Smooth muscle cell (in vitro differentiated cells): ENCODE results near the gene NCK2. TPM values are rescaled to one million over a fixed set of nuclear protein-coding genes. Genes with fewer than 3 reads are reported as not detected.

Source experiments
- DNase-seq: peaks from one replicate; lab custom pipeline; 2025; ENCODE audit not compliant: unreplicated experiment; lab: John Stamatoyannopoulos, UW
- H2AFZ ChIP-seq: fragments of 200-600 bp; sonication (generic); 2 replicates; pipeline ENCODE4 v1.6.0; 2016; ENCODE audit warnings: antibody characterized with exemption, low read depth, mild to moderate bottlenecking
- H3F3A ChIP-seq: fragments of 200-600 bp; sonication (generic); 2 replicates; pipeline ENCODE4 v1.6.0; 2017; ENCODE audit warnings: antibody characterized with exemption, low read depth
- H3K27ac ChIP-seq: fragments of 200-600 bp; sonication (generic); 2 replicates; pipeline ENCODE4 v1.5.1; 2016; ENCODE audit warnings: low read depth, mild to moderate bottlenecking
- H3K27me3 ChIP-seq: fragments of 200-600 bp; sonication (generic); 2 replicates; pipeline ENCODE4 v1.6.1; 2016; ENCODE audit warnings: low read depth, mild to moderate bottlenecking
- H3K36me3 ChIP-seq: fragments of 200-600 bp; sonication (generic); 2 replicates; pipeline ENCODE4 v1.5.1; 2016; ENCODE audit warnings: low read depth
- H3K4me1 ChIP-seq: fragments of 200-600 bp; sonication (generic); 2 replicates; pipeline ENCODE4 v1.5.1; 2016; ENCODE audit warnings: low read depth
- H3K4me2 ChIP-seq: fragments of 200-600 bp; sonication (generic); 2 replicates; pipeline ENCODE4 v1.6.0; 2016; ENCODE audit warnings: mild to moderate bottlenecking
- H3K4me3 ChIP-seq: fragments of 200-600 bp; sonication (generic); 2 replicates; pipeline ENCODE4 v1.5.1; 2016; ENCODE audit warnings: mild to moderate bottlenecking
- H3K79me2 ChIP-seq: fragments of 200-600 bp; sonication (generic); 2 replicates; pipeline ENCODE4 v1.6.0; 2016; ENCODE audit warnings: low read depth, mild to moderate bottlenecking
- H3K9ac ChIP-seq: fragments of 200-600 bp; sonication (generic); 2 replicates; pipeline ENCODE4 v1.6.0; 2016; ENCODE audit warnings: low read depth
- H3K9me3 ChIP-seq: fragments of 200-600 bp; sonication (generic); replicated peaks from 2 replicates; pipeline ENCODE4 v1.5.1; 2016; ENCODE audit warnings: low read depth
- H4K20me1 ChIP-seq: fragments of 200-600 bp; sonication (generic); 2 replicates; pipeline ENCODE4 v1.6.0; 2016; ENCODE audit warnings: low read depth
- CTCF ChIP-seq: fragments of 200-600 bp; sonication (generic); IDR thresholded peaks from 2 replicates; pipeline ENCODE4 v1.5.1; 2017; ENCODE audit warnings: borderline replicate concordance, mild to moderate bottlenecking, antibody characterized with exemption; ENCODE audit not compliant: insufficient read depth, poor library complexity, severe bottlenecking
- WGBS: methylation state at CpG from one replicate; pipeline ENCODE4 v1.1.7; 2016; ENCODE audit warnings: low lambda C conversion rate; 5-methylcytosine and 5-hydroxymethylcytosine counted together
- polyA plus RNA-seq: library from polyadenylated mRNA; unstranded; fragments of >200 nt; fragmentation: Nextera tagmentation; extraction: Ambion mirVana; gene quantifications from 2 replicates; pipeline ENCODE4 v1.2.1, GENCODE V29; 2016
- total RNA-seq: library from RNA; depleted of rRNA; stranded (reverse); fragments of >200 nt; gene quantifications from 2 replicates; pipeline ENCODE4 v1.2.3, GENCODE V29; 2014

The NCK2 gene
- total and polyA plus RNA-seq, 2 experiments from 2014 or later, result 29.0 to 50.5 TPM

GRCh38 chr2:105763076-105763475 lies 18.4 kb downstream of the NCK2 start:
- Histone ChIP-seq H3K4me2 (no peak overlapping the region), H3K9me3 (no peaks in the 10 kb centered on the region), H3K4me3 (no peak overlapping the region), H2AFZ (no peak overlapping the region), H3K79me2 (peaks cover 94% of the 10 kb centered on the region), H3K27me3 (no peaks in the 10 kb centered on the region), H3K36me3 (no peaks in the 10 kb centered on the region), H3F3A (no peaks in the 10 kb centered on the region), H3K4me1 (peaks cover 7% of the 10 kb centered on the region), H3K27ac (no peak overlapping the region), H4K20me1 (peaks cover 99% of the 10 kb centered on the region), H3K9ac (no peak overlapping the region)
- DNase-seq, result no peak
- no peak for TF ChIP-seq CTCF
- WGBS, result 94% methylated on average over 10 of the region's 10 CpGs

- Histone ChIP-seq H3F3A (no peaks in the 10 kb centered on the region), H4K20me1 (peaks cover 99% of the 10 kb centered on the region), H3K9ac (no peak overlapping the region), H3K4me1 (peaks cover 12% of the 10 kb centered on the region), H3K79me2 (peaks cover 93% of the 10 kb centered on the region), H3K36me3 (no peaks in the 10 kb centered on the region), H3K4me3 (no peak overlapping the region), H3K9me3 (no peaks in the 10 kb centered on the region), H3K4me2 (no peak overlapping the region), H3K27me3 (no peaks in the 10 kb centered on the region), H2AFZ (no peak overlapping the region), H3K27ac (no peak overlapping the region)
- no peak for TF ChIP-seq CTCF
- no peak for DNase-seq
- 94% methylated on average over 9 of the region's 9 CpGs for WGBS
Observed at GRCh38 chr2:105764059-105764458, 19.3 kb downstream of the NCK2 start.

- H3K27ac ChIP-seq, result no peak overlapping the region
- peaks cover 12% of the 10 kb centered on the region for H3K4me1 ChIP-seq
- DNase-seq, result no peak
- no peaks in the 10 kb centered on the region for H3K36me3 ChIP-seq
- peaks cover 89% of the 10 kb centered on the region for H3K79me2 ChIP-seq
- 96% methylated on average over 10 of the region's 10 CpGs for WGBS
- H3K4me3 ChIP-seq, result no peak overlapping the region
- no peak overlapping the region for H3K4me2 ChIP-seq
- H3F3A ChIP-seq, result no peaks in the 10 kb centered on the region
- no peak overlapping the region for H3K9ac ChIP-seq
- no peaks in the 10 kb centered on the region for H3K27me3 ChIP-seq
- TF ChIP-seq CTCF, result no peak
- no peak overlapping the region for H2AFZ ChIP-seq
- H3K9me3 ChIP-seq, result no peaks in the 10 kb centered on the region
- H4K20me1 ChIP-seq, result peaks cover 97% of the 10 kb centered on the region
Observed at GRCh38 chr2:105765415-105766299, 20.9 kb downstream of the NCK2 start.
